HFF-Myc (cell line): Measurements from ENCODE around the gene MFSD12.
A peak's percentile ranks its signal among the peaks of the same experiment; 100 is the strongest.
"Not testable (repeated sequence)": the region's sequence is repeated elsewhere in the genome, so short reads cannot be mapped to it uniquely, and the experiment has no call there.

ENCODE experiments used
- DNase-seq: peaks from one replicate; pipeline ENCODE4 v3.0.0-alpha.2; 2011; ENCODE audit warnings: low read depth; ENCODE audit errors: extremely low read depth
- H3K4me3 ChIP-seq: replicated peaks from 2 replicates; pipeline ENCODE4 v1.5.1; 2011; ENCODE audit warnings: low read depth, mild to moderate bottlenecking, control low read depth, low read length
- TF ChIP-seq, protein P1 (sequence below): IDR thresholded peaks from 2 replicates; pipeline ENCODE4 v1.5.1; 2012; ENCODE audit warnings: mild to moderate bottlenecking, low read depth, low read length, control low read depth; ENCODE audit errors: missing control alignments

The MFSD12 gene

DNA sequence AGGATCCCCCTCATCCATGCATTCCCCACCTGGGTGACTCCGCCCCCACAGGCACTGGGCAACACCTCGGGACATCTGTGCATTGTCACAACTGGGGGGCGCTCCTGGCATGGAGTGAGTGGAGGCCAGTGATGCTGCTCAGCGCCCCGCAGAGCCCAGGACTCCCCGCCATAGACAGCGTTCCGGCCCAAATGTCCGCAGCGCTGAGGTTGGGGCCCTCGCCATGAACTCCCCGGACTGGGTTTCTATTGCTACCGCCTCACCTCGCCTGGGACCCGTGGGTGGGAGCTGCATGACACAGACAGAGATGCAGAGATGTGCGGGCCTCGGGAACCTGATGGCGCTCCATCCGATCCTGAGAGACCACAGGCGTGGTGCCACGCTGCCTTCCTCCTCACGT, 46.7 kb downstream of the MFSD12 start:
- TF ChIP-seq, protein P1, sequence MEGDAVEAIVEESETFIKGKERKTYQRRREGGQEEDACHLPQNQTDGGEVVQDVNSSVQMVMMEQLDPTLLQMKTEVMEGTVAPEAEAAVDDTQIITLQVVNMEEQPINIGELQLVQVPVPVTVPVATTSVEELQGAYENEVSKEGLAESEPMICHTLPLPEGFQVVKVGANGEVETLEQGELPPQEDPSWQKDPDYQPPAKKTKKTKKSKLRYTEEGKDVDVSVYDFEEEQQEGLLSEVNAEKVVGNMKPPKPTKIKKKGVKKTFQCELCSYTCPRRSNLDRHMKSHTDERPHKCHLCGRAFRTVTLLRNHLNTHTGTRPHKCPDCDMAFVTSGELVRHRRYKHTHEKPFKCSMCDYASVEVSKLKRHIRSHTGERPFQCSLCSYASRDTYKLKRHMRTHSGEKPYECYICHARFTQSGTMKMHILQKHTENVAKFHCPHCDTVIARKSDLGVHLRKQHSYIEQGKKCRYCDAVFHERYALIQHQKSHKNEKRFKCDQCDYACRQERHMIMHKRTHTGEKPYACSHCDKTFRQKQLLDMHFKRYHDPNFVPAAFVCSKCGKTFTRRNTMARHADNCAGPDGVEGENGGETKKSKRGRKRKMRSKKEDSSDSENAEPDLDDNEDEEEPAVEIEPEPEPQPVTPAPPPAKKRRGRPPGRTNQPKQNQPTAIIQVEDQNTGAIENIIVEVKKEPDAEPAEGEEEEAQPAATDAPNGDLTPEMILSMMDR = no peak
- DNase-seq = no peak

DNA sequence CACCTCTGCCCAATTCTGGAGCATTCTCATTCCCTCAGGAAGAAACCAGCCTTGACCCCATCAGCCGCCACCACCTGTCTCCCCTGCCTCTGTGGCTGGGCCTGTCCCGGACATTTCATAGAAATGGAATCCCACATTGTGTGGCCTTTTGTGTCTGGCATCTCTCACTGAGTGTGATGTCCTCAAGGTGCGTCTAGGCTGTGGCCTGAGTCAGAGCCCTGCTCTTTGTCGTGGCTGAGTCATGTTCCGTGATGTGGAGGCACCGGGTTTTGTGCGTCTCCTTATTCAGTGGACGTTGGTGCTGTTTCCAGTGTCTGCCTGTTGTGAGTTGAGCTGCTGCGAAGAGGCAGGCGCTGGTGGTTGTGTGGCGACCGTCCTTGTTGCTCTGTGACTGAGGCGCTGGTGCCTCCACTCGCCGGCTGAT, 47.8 kb downstream of the MFSD12 start:
- TF ChIP-seq, protein P1 = no peak
- no peak overlapping the region for H3K4me3 ChIP-seq
- peak; percentile 35 for DNase-seq

More for the DNA sequence above, 46.7 kb downstream of the MFSD12 start:
- no peak overlapping the region for H3K4me3 ChIP-seq

DNA sequence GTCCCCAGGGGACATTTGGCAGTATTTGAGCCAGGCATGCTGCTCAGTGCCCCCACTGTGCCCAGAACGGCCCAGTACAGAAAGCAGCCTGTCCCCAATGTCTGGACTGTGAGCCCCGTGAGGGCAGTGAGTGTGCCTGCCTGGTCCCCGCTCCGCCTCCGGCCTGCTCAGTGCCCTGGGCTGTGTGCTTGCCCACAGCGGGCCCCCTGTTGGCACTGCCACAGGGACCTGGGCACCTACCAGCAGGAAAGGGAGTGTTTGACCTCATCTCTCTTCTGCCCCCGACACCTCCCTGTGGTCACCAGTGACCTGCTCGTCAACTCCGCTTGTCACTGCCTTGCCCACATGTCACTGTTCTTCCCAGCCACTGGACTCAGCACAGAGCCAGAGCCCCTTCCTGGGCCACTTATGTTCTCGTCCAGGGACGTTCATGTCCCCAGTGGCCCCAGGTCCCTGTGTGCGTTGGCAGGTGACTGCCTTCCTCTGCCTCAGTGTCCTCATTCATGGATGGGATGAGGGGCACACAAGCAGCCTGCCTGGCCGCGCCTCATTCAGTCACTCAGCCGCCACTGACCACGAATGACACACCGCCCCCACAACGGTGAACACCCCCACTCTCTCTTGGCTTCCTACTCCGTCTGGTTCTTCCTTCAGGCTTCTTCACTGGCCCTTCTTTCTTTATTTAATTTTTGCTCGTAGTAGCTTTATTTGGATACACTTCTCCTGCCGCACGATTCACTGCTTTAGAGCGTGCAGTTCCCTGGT, 48.4 kb downstream of the MFSD12 start:
- no peak for DNase-seq
- no peak overlapping the region for H3K4me3 ChIP-seq
- TF ChIP-seq, protein P1 = no peak

DNA sequence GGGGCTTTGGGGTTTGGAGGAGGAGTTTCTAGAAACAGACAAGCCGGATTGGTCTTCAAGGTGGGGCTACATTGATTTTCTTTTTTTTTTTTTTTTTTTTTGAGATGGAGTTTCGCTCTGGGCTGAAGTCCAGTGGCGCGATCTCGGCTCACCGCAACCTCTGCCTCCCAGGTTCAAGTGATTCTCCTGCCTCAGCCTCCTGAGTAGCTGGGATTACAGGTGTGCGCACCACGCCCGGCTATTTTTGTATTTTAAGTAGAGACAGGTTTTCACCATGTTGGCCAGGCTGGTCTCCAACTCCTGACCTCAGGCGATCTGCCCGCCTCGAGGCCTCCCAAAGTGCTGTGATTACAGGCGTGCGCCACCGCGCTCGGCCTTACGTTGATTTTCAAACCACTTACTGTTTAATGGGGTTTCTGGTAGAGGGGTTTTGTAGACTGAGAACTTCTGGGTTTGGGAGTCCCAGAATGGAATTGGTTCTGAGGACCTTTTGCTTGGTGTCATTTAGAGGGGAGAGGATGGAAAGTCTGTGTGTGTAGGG, 49.2 kb downstream of the MFSD12 start:
- peak overlapping the region; percentile 64 for H3K4me3 ChIP-seq
- not testable (repeated sequence) for DNase-seq

DNA sequence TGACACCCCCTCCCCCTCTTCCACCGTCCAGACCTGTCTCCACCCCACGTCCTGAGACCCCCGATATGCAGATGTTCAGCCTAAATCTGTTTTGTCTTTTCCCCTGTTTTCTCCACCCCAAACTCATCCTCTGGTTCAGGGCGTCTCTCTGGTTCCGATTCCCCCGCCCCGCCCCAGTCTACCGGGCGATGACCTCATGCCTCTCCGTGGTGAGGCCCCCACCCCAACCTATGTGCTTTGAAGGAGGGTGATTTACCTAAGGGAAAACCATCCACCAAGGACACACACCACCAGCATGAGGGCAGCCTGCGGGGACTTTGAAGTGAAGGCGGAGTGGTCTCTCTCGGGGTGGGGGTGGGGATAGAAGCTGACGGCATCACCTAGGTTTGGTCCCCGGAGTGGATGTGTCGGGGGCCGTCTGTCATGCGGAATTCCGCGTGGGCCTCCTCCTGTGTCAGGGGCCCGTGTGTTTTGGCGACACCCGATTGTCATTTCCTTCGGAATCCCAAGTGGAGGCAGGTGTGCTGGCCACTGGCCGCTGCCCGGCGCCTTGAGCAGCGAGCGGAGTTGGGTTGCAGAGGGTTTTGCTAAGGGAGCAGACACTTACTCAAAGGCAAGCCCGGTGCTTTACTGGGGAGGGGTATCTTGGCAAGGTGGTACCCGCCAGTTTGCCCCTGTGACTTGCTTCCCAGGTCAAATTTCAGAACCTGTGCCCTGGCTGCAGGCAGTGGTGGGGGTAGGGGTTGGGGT, 49.8 kb downstream of the MFSD12 start:
- H3K4me3 ChIP-seq = peak overlapping the region; percentile 64
- DNase-seq = no peak
- TF ChIP-seq, protein P1 = no peak

DNA sequence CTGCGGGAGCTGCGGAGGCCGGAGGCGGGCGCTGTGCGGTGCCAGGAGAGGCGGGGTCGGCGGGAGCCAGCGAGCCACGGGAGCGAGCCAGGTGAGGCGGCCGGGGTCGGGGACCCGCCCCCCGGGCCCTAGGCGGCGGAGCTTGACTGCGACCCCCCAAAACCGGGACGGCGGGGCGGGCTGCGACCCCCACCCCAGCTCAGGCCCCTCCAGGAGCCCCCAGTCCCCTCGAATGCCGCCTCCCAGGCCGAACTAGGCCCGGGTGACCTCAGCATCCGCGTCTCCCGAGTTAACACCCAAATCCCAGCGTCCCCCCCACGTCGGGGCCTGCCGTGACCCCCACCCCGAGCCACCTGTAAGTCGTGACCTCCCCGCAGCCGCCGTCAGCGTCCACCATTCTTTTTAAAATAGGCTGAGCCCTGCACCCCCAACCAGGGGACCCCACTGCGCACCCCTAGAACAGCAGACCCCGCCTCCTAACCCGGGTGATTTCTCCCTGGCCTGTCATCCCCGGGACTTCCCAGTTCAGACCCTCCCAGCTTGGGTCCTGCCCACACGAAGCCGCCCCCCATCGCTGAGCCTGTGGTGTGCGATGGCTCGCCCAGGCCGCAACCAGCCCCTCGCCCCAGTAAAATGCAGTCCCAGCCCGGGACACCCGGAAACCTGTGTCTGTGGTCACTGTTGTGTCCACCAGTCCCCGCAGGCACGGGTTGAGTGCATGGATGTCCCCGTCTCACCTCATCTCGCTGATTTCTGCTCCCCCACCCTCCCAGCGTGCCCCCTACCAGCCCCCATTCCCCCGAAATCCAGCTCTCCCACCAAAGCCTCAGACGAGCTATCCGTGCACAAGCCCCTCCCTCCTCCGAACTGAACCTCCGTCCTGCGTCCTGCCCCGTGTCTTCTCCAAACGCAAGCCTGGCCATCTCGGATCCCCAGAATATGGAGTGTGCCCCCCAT, 50.7 kb downstream of the MFSD12 start:
- DNase-seq = no peak
- peak overlapping the region; percentile 64 for H3K4me3 ChIP-seq
- TF ChIP-seq, protein P1 = no peak
